CD4-positive, alpha-beta T cell treated with Interleukin-15 for 4 hours (primary cell): Measurements from ENCODE around the gene FHOD3.

Experiments
- DNase-seq: peaks from one replicate; pipeline ENCODE4 v3.0.0-alpha.2; 2020; ENCODE audit warnings: low spot score

FHOD3 gene

GRCh38 chr18:36595046-36595817 is 297.7 kb downstream of the FHOD3 start:
- DNase-seq = no peak

GRCh38 chr18:36595818-36596215 is 298.3 kb downstream of the FHOD3 start:
- no peak for DNase-seq

- no peak for DNase-seq
Observed at GRCh38 chr18:36597636-36598035, 300.1 kb downstream of the FHOD3 start.

GRCh38 chr18:36600548-36600947 is 303.0 kb downstream of the FHOD3 start:
- no peak for DNase-seq

- no peak for DNase-seq
Observed at GRCh38 chr18:36601316-36601715, 303.8 kb downstream of the FHOD3 start.

- no peak for DNase-seq
Observed at GRCh38 chr18:36602071-36602470, 304.6 kb downstream of the FHOD3 start.

GRCh38 chr18:36602620-36603019 is 305.1 kb downstream of the FHOD3 start:
- DNase-seq = no peak

GRCh38 chr18:36608107-36608506 is 310.6 kb downstream of the FHOD3 start:
- DNase-seq = no peak

GRCh38 chr18:36610258-36610657 is 312.7 kb downstream of the FHOD3 start:
- DNase-seq = no peak

GRCh38 chr18:36610661-36611060 is 313.1 kb downstream of the FHOD3 start:
- DNase-seq = no peak

GRCh38 chr18:36613069-36613468 is 315.6 kb downstream of the FHOD3 start:
- DNase-seq = no peak

GRCh38 chr18:36613810-36614209 is 316.3 kb downstream of the FHOD3 start:
- no peak for DNase-seq

- DNase-seq = no peak
Observed at GRCh38 chr18:36620788-36621187, 323.3 kb downstream of the FHOD3 start.

GRCh38 chr18:36622610-36623009 is 325.1 kb downstream of the FHOD3 start:
- DNase-seq = no peak

- DNase-seq = no peak
Observed at GRCh38 chr18:36623091-36623490, 325.6 kb downstream of the FHOD3 start.

- no peak for DNase-seq
Observed at GRCh38 chr18:36623681-36624190, 326.2 kb downstream of the FHOD3 start.

GRCh38 chr18:36624451-36625167 is 327.1 kb downstream of the FHOD3 start:
- DNase-seq = no peak

- DNase-seq = no peak
Observed at GRCh38 chr18:36625386-36625785, 327.9 kb downstream of the FHOD3 start.

GRCh38 chr18:36627637-36628036 is 330.1 kb downstream of the FHOD3 start:
- DNase-seq = no peak

GRCh38 chr18:36628435-36629137 is 331.1 kb downstream of the FHOD3 start:
- DNase-seq = no peak

- DNase-seq = no peak
Observed at GRCh38 chr18:36629138-36629530, 331.6 kb downstream of the FHOD3 start.

- no peak for DNase-seq
Observed at GRCh38 chr18:36629836-36630235, 332.3 kb downstream of the FHOD3 start.

GRCh38 chr18:36630917-36631316 is 333.4 kb downstream of the FHOD3 start:
- DNase-seq = no peak
